GM21825 (cell line): ENCODE data around the gene CFAP161.

ENCODE experiments used
- ATAC-seq: cut with Tn5 transposase; IDR thresholded peaks from one replicate; pipeline ENCODE4 v1.9.1; 2021; ENCODE audit warnings: mild to moderate bottlenecking, moderate library complexity; ENCODE audit not compliant: unreplicated experiment

The CFAP161 gene, protein sequence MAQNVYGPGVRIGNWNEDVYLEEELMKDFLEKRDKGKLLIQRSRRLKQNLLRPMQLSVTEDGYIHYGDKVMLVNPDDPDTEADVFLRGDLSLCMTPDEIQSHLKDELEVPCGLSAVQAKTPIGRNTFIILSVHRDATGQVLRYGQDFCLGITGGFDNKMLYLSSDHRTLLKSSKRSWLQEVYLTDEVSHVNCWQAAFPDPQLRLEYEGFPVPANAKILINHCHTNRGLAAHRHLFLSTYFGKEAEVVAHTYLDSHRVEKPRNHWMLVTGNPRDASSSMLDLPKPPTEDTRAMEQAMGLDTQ

DNA sequence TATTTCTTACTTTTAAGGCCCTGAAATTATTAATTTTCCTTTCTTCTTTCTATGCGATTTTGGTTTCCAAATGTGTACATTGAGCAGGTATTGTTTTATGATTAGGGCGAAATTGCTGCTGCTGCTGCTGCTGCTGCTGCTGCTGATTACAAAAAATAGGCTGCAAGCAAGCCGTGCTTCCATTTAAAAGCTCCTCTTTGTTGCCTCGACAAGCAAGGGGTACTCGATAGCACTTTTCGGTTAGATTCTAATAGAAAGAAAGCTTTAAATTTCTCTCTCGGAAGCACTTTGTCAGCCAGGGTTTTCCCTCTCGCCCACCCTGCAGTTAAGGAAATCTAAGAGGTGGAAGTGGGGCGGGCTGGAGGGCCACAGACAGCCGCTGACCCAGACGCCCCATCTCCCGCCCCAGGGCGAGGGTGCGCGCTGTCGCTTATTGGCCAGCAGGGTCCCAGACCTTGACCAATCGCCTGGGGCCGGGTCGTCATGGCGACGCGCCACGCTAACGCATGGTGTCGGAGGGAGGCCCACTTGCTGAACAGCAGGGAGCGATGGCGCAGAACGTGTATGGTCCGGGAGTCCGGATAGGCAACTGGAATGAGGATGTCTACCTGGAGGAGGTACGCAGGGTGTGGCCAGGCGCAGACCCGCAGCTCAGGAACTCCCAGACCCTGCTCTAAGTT is at the start of gene CFAP161:
Gene CFAP161, plus strand, starts transcription at position 489 of the 680 bp plus-strand sequence. Its CDS starts 60 bp downstream, at position 549.
- no peak for ATAC-seq

DNA sequence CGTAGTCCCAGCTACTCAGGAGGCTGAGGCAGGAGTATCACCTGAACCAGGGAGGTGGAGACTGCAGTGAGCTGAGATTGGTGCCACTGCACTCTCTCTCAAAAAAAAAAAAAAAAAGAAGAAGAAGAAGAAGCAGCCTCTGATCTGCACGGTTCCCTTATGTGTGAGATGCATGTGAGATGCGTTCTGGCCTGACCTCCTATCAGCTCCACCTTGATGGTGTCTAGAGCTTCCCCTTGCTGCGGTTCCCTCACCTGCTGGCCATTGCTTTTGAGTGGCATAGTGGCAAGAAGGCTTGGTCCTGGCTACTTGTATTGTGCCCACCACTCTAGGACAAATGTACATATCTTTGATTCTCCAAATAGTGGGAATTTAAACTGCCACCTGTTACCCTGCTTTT is 49.4 kb upstream of the CFAP161 start:
- no peak for ATAC-seq

DNA sequence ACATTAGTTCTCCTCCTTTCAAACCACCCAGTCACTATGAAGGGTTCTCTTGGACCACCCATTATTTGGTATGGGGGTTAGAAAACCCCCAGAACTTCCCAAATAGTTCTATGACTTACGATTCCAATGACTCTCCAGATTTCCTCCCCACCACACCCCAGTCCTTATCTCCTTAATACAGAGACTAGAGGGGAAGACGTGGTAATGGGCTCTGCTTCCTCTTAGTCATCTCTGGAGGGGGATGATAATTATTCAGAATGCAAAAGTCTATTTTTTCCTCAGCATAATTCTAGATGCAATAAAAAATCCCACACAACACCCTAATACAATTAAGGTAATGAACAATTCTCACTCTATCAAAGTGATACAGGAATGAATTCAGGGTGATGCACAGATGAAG is 48.9 kb upstream of the CFAP161 start:
- ATAC-seq, result no peak

DNA sequence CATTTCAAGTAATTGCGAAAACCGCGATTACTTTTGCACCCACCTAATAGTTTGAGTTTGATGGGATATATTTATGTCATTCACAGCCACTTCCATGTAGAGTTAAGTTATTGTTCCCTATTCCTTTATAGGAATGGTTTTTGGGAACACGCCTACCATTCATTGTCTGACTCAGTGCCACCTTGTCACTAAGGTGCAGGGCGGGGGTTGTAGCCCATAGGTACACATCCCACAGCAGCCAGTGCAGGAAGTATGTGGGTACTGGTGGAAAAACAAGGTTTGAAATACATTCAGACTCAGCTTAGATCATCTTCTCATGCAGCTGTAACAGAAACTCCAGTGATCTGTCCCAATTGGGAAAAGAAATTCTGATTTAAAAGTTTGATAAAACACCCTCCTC is 48.2 kb upstream of the CFAP161 start:
- no peak for ATAC-seq

DNA sequence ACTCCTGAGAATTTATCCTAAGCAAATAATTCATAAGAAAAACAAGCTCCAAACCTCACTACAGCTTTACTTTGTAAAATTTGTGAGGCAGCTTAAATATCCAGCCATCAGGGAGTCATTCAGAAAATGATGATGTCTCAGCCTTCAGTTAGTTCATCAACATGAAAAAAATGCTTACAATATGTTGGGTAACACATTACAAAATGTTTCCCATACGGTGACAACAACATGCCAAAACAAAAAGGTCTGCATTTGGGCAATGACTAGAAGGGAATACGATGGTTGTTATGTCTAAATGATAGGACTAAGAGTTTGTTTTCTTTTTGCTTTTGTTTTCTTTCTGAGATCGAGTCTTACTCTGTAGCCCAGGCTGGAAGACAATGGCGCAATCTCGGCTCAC is 47.0 kb upstream of the CFAP161 start:
- no peak for ATAC-seq

DNA sequence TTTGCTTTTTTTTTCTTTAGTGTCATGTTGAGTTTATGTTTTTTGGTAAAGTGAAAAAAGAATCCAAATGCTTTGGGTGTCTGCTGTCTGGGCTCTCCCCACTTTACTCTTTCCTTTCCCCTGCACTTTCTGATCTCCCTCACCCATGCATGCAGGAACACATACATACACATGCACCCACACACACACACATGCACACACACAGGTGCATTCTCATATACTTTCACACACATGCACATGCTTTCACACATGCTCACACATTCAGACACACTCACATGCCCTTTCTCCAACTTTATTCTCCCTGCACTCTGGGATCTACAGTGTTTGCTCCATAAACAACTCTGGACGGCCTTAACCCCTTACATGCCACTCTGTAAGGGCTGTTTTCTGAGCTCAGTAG is 46.4 kb upstream of the CFAP161 start:
- ATAC-seq, result no peak

DNA sequence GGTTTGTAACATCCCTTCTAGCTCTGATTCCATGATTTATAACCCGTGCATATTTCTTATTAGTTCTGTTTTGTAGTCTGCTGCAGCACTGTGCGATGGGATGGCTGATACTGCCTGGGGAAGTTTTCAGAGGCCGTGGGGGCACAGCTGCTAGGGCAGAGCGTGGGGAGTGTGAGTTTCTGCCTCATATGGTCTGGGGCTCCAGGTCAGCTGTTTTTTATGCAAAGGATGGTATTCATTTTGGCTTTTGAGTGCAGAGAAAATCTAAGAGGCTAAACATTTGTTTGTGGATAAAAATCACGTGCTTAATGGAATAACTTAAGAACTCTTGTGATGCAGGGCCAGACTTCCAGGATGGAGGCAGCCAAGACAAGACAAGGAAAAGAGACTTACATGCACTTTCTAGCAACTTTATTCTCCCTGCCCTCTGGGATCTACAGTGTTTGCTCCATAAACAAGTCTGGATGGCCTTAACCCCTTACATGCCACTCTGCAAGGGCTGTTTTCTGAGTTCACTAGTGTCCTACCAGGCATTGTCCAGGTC is 45.5 kb upstream of the CFAP161 start:
- ATAC-seq, result no peak

DNA sequence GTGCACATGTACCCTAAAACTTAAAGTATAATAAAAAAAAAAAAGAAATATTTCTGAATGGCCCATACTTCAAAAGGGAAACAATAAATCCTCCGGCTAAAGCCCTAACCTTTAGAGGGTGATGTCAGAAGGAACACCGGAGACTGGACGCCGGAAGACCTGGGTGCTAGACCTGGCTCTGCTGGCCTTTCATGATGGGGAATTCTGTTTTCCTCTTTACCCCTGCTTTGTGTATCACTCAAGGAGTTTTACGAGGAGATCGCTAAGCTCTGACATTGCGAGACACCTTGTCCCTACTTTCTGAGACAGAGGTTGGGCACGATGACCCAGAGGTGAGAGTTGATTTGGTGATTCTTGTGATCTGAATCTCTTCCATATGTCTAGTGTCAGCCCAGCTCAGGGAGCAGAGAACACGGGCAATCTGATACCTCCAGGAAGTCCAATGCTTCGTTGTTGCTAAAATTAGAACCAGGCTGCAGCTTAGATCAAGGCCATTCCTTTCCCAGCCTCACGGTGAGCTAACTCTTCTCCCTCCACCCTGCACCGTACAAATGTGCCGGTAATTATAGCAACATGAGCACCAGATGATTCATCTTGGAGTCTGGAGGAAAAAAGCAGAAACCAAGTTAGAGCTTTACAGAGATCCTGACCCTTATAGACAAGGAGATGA is 42.0 kb upstream of the CFAP161 start:
- no peak for ATAC-seq

DNA sequence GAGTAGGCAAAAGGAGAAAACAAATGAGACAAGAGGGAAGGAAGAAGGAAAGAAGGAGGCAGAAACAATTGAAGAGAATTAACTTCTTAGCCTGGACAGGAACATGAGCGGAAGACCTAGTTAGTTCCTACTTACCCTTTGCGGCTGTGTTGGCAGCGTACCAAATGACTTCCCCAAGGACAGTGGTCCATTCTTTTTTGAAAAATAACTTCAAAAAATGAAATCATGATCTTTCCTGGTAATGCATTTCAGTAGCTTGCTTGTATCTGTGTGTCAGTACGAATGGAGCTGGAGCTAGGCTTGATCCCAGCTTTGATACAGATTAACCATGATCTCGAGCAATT is 41.5 kb upstream of the CFAP161 start:
- no peak for ATAC-seq

DNA sequence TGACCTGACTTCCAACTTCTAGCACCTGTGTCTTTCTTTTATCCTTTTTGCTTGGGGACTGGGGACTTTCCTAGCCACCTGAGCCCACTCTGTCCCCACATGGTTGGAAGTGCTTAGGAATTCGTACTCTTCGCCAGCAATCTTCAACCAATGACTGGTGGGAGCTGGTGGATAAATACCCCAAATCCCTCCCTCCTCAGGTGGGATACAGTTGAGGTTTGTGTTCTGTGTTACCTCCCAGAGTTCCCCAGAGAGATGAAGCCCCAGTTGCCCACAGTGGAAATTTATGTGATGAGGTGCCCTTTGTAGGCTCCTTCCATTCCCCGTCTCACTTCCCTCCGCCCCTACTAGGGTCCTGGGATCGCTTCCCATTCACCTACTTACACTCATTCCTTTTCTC is 40.1 kb upstream of the CFAP161 start:
- no peak for ATAC-seq

DNA sequence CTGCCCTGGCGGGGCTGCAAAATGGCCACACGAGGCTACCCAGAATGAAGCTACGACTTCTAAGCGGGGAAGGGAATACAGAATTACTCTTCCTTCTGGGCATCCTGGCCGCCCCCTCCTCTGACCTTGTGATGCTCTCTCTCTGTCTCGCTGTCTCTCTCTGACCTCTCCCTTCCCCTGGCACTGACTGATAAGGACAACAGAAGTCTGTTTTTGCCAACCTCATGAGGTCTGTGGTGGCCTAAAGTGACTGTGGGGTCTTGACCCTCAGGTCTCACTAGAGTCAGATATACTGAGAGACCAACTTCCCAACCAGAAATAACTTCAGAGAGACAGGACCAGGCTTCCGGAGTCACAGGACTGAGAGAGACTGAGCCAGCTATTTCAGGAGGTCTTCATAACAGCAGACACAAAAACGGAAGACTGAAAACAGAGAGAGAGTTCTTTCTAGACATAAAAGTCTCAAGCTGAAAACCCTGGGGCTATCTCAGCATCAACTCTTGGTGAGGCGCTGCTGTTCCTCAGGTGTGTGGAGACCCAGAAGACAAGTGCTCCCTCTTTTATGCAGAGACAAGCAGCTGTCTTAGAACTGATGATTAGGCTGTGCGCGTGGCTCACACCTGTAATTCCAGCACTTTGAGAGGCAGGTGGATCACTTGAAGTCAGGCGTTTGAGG is 38.2 kb upstream of the CFAP161 start:
- ATAC-seq, result no peak

DNA sequence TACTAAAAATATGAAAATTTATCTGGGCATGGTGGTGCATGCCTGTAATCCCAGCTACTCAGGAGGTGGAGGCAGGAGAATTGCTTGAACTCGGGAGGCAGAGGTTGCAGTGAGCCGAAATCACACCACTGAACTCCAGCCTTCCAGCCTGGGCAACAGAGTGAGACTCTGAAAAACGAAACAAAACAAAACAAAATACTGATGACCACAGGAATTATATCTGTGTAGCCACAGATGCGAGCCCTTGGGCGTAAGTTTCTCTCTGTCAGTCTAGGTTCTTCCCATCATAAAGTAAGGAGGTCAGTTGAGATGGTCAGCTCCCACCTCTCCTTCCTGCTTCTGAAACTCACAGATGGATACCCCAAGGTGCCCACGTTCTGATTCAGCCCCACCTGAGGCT is 37.7 kb upstream of the CFAP161 start:
- no peak for ATAC-seq

DNA sequence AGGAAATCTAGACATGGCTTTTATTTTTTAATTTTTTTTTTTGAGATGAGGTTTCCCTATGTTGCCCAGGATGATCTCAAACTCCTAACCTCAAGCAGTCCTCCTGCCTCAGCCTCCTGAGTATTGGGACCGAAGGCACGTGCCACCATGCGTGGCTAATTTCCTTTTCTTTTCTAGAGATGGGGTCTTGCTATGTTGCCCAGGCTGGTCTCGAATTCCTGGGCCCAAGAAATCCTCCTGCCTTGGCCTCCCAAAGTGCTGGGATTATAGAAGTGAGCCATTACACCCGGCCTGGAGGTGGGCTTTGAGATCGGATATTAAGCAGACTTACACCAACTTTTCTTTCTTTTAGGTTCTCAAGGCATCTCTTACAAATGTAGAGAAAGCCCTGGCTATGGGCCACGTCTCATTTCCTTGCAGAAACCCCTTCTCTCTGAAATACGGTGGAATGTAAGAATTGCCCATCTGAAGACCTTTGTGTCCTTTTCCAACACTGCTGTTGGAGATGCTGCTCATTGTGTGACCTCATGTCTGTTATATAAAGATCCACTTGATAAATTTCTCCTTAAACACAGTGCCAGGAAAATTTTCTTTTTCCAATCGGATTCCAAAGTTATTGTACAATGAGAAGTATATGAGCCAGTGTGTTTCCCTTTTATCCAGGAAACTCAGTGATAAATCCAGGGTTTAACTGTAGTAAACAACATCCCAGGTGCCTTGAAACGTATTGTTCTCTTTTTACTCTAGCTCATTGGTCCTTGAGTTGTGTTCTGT is 36.8 kb upstream of the CFAP161 start:
- ATAC-seq, result no peak

DNA sequence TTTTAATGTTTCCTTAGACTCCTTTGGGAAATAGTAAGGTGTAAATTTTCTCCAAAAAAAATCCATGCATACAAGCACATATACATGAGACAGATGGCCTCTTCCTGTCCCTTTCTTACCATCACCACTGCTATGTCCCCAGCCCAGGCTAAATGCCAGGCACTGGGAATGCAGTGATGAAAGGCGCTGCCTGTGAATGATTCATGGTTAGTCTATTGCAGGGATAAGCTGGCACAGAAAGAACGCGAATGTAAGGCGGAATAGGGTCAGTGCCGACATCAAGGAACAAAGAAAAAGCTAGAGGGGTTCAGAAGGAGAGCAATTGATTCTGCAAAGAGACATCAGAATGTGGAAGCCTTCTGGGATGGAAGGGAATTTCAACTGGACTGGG is 36.2 kb upstream of the CFAP161 start:
- no peak for ATAC-seq

DNA sequence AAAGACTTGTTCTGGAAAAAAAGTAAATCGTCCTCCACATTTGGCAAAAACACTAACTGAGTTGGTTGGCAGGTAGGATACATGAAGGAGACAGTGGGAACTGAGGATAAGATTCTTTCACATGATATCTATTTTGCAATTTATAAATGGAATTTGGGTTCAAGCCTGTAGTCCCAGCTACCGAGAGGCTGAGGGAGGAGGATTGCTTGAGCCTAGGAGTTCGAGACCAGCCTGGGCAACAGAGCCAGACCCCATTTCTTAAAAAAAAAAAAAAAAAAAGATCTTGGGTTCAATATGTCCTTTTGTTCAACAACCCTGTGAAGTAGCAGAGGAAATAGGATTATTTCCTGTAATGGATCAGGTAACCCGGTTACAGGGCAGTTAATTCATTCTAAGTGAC is 35.7 kb upstream of the CFAP161 start:
- ATAC-seq, result no peak

DNA sequence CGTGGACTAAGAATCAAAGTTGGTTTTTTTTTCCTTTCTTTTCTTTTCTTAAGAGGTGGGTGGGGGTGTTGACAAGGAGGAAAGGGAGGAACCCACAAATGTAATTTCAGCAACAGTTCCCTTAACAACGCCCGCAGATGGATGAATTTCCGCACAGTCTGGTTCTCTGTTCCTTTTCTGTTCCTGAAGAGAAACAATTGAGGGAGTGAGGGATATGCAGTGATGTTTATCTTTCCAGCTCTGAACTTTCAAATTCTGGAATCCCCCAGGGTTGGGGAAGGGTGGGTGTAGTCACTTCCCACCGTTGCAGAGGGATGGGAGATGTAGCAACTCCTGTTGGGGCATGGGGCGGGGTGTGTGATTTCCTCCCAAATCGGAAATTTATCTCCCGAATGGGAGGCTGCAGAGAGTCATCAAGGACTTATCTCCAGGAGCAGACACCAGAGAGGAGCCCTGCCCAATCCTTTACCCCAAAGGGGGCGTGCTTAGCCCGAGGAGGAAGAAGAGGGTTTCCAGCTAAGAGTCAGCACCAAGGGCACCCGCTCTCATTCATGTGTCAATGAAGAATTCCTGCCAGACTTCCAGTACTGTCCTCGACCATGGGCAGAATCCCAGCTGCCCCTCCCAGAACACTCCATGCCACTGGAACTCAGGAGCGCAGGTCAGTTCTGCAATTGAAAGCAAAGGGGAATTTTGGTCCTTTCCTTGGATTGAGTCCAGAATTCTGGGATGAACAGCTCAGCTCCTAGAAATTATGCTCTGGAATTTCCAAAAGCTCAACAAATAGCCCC is 35.0 kb upstream of the CFAP161 start:
- ATAC-seq, result no peak

DNA sequence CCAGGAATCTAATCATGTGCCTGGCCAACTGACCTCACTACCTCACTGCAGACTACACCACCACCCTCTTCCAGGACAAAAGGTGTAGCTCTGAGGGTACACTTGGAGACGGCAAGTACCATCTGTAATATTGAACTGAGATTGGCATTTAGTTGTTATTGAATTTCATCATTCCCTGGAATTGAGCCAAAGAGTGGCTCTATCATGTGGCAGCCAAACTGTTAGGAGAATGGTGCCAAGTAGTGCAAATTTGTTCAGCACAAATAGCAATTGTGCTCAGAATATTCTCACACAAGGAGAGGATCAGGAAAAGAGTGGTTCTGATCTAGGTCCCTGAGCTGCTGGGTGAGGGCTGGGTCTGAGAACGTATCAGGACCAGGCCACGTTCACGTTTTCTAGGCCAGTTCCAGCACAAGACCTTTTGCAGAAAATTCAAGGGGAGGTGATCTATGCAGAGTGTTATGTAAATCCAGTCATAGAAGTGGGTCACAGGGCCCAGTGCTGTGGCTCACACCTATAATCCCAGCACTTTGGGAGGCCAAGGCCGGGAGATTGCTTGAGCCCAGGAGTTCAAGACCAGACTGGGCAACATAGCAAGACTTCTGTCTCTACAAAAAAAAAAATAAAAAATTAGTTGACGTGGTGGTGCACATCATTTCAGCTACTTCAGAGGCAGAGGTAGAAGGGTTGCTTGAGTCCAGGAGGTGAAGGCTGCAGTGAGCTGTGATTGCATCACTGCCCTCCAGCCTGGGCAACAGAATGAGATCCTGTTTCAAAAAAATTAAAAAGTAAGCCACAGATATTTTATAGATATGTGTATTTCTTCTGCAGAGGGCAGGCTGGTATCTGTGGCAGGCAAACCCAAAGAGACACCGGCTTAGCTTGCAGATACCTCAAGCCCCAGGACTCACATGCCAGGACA is 31.9 kb upstream of the CFAP161 start:
- ATAC-seq, result no peak

DNA sequence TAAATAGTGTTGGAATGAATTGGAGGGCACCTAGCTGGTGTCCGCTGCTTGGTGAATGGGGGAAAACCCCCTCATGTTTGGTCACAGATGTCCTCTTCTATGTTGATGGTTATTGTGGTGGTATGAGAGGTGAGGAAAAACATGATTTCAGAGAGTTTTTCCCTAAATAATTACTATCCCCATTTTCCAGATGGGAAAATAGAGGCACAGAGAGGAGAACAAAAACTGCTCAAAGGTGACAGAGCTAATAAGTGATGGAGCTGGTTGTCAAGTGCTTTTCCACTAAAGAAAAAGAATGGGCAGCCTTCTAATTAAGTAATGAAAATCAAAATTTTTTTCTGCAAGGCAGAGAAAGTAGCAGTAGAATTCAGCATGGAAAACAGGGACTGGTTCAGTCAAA is 30.2 kb upstream of the CFAP161 start:
- ATAC-seq, result no peak

DNA sequence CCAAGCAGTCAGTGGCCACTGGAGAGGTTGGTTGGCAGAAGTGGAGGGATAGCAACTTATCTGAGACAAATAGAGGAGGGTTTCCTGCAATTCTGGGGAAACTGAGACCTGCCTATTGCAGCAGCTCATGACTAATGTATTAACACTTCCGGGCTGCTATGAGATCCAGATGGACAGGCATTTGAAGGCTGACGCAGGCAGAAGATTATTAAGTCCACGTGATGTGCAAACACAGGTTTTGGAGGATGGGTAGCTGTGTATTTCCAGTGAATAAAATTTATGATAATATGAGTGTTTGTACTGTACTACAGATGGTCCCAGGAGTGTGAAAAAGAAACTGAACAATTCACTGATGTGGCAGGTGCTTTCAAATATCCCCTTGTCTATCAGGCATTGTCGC is 28.5 kb upstream of the CFAP161 start:
- ATAC-seq, result no peak
